ENCODE measurements around the gene LRRC4B. TPM values are rescaled to one million over a fixed set of nuclear protein-coding genes. Genes with fewer than 3 reads are reported as not detected.

The LRRC4B gene
- total RNA-seq, 1 donor from 2014 or later = 56.0 TPM

GRCh38 chr19:50557009-50557613 is 11.1 kb downstream of the LRRC4B start:
- Histone ChIP-seq H3K4me3 (peak overlapping the region; percentile 36 to 64), H3K27me3 (peaks cover 8% of the 10 kb centered on the region)
- no peak for DNase-seq (ENCODE audit: low spot score in 2 of 2)

DNA sequence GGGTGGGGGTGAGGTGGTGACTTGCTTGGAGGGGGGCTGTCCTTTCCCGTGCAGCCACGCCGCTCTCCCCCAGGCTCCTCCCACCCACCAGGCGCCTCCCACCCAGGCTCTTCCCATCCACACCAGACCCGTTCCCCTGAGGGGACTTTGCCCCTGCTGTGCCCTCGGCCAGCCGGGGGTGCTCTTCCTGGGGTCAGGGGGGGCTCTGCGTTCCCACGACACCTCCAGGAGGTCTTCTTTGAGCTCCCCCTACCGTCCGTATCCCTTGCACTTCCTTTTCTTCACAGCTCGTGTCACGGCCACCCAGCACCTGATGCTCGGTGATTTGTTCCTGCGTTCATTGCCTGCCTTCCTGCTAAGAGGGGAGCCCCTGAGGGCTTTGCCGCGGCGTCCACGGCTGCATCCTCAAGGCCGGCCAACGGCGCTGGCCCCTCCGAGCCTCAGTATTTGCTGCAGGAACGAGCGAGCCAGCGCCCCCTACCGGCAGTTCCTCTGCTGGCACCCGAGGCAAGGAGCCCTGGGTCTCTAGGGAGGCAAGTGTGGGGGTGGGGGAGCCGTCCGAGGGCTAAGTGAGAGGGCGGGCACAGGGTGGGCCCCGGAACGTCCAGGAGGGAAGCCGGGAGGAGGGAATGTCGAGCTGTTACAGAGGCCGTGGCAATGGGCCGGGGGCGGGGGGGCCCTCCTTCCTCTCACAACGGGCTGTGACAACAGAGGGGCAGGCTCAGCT is 11.8 kb downstream of the LRRC4B start:
- H3K9me3 ChIP-seq = no peaks in the 10 kb centered on the region
- peak overlapping the region; percentile 36 to 64 for H3K4me3 ChIP-seq
- TF ChIP-seq, protein P1, sequence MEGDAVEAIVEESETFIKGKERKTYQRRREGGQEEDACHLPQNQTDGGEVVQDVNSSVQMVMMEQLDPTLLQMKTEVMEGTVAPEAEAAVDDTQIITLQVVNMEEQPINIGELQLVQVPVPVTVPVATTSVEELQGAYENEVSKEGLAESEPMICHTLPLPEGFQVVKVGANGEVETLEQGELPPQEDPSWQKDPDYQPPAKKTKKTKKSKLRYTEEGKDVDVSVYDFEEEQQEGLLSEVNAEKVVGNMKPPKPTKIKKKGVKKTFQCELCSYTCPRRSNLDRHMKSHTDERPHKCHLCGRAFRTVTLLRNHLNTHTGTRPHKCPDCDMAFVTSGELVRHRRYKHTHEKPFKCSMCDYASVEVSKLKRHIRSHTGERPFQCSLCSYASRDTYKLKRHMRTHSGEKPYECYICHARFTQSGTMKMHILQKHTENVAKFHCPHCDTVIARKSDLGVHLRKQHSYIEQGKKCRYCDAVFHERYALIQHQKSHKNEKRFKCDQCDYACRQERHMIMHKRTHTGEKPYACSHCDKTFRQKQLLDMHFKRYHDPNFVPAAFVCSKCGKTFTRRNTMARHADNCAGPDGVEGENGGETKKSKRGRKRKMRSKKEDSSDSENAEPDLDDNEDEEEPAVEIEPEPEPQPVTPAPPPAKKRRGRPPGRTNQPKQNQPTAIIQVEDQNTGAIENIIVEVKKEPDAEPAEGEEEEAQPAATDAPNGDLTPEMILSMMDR (IDR thresholded peaks at IDR 0.05) = peak; percentile 12 to 77 (median 63)
- peaks cover 0 to 4% of the 10 kb centered on the region in 2 donors for H3K4me1 ChIP-seq
- peaks cover 8% of the 10 kb centered on the region for H3K27me3 ChIP-seq
- no peak overlapping the region for H3K27ac ChIP-seq
- no peaks in the 10 kb centered on the region for H3K36me3 ChIP-seq
- DNase-seq (ENCODE audit: low spot score in 2 of 2) = peak in 1 of 2 donors; percentile 83
- intact Hi-C loops (cut with DNase I) = no loop called here

More at GRCh38 chr19:50557009-50557613, 11.1 kb downstream of the LRRC4B start:
- Histone ChIP-seq H3K27ac (no peak overlapping the region), H3K9me3 (no peaks in the 10 kb centered on the region), H3K36me3 (no peaks in the 10 kb centered on the region), H3K4me1 (peaks cover 0 to 4% of the 10 kb centered on the region in 2 donors)
- TF ChIP-seq, protein P1 (IDR thresholded peaks at IDR 0.05) = no peak
- intact Hi-C loops (cut with DNase I) = no loop called here

DNA sequence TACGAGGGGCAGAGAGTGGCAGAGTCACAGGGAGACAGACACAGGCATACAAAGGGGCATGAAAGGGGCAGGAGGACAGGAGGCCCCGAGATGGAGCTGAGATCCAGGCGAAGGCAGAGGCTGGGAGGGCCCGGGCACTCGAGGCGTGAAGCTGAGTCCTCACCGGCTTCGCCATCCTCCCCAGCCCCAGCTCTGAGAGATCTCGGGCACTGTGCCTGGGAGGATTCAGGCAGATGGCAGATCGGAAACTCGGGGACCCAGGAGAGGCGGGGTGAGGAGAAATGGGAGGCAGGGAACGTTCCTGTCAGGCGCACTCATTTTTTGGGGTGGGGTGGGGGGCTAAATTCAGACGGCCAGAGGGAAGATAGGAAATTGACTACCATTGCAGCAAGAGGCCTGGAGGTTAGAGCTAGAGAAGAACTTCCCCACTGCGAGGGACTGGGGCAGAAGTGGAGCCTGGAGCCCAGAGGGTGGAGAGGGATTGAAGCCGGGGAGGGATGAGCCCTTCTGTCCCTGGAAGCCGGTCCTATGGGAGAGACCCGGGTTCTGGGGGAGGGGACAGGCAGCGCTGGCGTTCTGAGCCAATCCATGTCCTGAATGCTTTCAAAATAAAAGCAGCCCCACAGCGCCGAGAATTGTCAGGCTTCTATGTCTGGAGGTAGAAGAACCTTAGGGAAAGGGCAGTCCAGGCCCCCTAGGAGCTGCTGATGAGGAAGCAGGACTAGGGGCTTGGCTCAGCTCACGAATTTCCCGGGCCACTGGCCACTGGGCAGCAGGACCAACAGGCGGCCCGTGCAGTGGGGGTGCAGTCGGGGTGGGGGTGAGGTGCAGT is 12.6 kb downstream of the LRRC4B start:
- peaks cover 8% of the 10 kb centered on the region for H3K27me3 ChIP-seq
- intact Hi-C loops (cut with DNase I) = no loop called here
- TF ChIP-seq, protein P1 (IDR thresholded peaks at IDR 0.05) = no peak
- no peak overlapping the region for H3K27ac ChIP-seq
- H3K4me1 ChIP-seq = peaks cover 0 to 4% of the 10 kb centered on the region in 2 donors
- no peak for DNase-seq (ENCODE audit: low spot score in 2 of 2)
- H3K9me3 ChIP-seq = no peaks in the 10 kb centered on the region
- H3K36me3 ChIP-seq = no peaks in the 10 kb centered on the region
- peak overlapping the region in 1 of 2 donors; percentile 64 for H3K4me3 ChIP-seq

DNA sequence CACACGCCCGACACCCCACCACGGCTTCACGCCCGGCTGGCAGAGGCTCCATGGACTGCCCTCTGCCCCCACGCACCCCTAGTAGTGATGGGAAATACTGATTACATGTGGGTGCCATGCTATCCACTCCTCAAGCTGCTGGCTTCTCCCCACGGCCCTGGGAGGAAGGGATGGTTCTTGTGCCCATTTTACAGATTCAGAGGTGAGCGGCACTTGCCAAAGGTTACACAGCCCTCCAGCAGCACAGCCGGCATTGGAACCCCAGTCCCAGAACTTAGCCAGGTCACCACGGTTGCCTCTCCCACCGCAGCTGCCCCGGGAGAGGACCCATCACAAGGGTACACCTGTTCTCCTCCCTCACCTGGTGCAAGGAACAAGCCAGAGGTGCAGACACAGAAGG is 13.2 kb downstream of the LRRC4B start:
- Histone ChIP-seq H3K4me1 (peaks cover 0 to 4% of the 10 kb centered on the region in 2 donors), H3K27ac (no peak overlapping the region), H3K36me3 (no peaks in the 10 kb centered on the region), H3K9me3 (no peaks in the 10 kb centered on the region), H3K4me3 (no peak overlapping the region), H3K27me3 (peaks cover 8% of the 10 kb centered on the region)
- intact Hi-C loops (cut with DNase I) = no loop called here
- TF ChIP-seq, protein P1 (IDR thresholded peaks at IDR 0.05) = no peak
- DNase-seq (ENCODE audit: low spot score in 2 of 2) = no peak

DNA sequence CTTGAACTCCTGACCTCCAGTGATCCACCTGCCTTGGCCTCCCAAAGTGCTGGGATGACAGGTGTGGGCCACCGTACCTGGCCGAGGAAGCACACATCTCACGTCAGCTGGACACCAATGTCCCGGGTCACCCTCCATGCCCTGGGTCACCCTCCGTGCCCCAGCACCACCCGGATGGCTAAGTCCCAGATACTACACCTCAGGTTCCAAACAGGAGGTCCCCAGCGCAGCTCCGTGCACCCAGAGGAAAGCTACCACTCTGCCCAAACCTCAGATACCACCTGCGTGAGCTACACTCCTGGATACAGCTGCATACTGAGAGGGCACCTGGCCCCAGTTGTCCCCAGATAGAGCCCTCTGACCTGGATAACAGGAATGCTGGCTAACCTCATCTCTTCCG is 14.0 kb downstream of the LRRC4B start:
- no peak for DNase-seq (ENCODE audit: low spot score in 2 of 2)
- intact Hi-C loops (cut with DNase I) = no loop called here
- no peaks in the 10 kb centered on the region for H3K36me3 ChIP-seq
- peaks cover 8% of the 10 kb centered on the region for H3K27me3 ChIP-seq
- no peak overlapping the region for H3K4me3 ChIP-seq
- H3K4me1 ChIP-seq = peaks cover 0 to 4% of the 10 kb centered on the region in 2 donors
- TF ChIP-seq, protein P1 (IDR thresholded peaks at IDR 0.05) = no peak
- H3K27ac ChIP-seq = no peak overlapping the region
- no peaks in the 10 kb centered on the region for H3K9me3 ChIP-seq
